HG03460 (cell line): ENCODE results near the gene CEP44.
"Not testable (repeated sequence)": the region's sequence is repeated elsewhere in the genome, so short reads cannot be mapped to it uniquely, and the experiment has no call there.

ENCODE experiments used
- ATAC-seq: cut with Tn5 transposase; IDR thresholded peaks from one replicate; pipeline ENCODE4 v1.9.1; 2021; ENCODE audit not compliant: unreplicated experiment

CEP44 gene

DNA sequence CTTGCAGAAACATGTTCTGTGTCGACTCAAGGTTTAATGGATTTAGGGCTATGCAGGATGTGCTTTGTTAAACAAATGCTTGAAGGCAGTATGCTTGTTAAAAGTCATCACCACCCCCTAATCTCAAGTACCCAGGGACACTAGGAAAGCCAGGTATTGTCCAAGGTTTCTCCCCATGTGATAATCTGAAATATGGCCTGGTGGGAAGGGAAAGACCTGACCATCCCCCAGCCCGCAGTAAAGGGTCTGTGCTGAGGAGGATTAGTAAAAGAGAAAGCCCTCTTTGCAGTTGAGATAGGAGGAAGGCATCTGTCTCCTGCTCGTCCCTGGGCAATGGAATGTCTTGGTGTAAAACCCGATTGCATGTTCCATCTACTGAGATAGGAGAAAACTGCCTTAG is 96.5 kb downstream of the CEP44 start:
- not testable (repeated sequence) for ATAC-seq

DNA sequence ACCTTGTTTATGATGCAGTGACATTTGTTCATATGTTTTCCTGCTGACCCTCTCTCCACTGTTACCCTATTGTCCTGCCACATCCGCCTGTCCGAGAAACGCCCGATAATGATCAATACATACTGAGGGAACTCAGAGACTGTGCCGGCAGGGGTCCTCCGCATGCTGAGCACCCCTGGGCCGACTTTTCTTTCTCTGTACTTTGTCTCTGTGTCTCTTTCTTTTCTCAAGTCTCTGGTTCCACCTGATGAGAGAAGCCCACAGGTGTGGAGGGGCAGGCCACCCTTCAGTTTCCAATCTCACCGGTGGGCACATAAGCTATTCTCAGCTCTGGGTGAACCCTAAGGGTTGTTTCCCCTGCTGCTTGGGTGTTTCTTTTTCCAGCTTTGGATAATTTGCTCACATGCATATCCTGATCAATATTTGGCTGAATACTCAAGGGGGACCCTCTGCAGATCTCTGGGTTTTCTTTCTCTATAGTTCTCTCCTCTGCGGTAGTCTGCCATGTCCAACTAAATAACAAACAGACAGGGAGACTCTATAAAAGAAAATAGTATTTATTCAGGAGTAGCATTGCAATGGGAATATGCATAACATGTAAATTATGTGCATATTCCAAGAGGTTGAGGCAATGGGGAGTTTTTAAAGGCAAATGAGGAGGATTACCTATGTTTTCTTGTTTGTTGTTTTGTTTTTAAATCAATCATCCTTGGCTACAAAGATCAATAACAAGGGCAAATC is 97.2 kb downstream of the CEP44 start:
- ATAC-seq = no peak

DNA sequence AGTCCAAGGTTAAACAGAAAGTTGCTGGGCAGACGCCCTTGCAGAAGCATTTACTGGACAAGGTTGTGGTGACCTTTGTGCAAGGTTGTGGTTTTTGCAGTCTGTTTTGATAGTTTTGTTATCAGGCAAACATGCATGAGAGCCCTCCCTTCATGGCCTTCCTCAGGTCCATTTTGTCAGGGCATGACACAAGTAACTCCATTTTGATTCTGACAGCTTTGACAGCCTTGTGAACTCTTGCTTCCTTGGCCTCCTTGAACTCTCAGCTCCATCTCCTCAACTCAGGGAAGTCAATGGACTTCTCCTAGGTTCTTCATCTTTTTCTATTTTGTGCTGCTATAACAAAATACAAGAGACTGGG is 97.7 kb downstream of the CEP44 start:
- ATAC-seq = no peak
